Dendritic cell treated with granulocyte-macrophage colony-stimulating factor and Interleukin-4, amounts not matched to agents 40 ng/mL and 50 ng/mL, for 4 days (primary cell): ENCODE data around the gene MAML2.

Experiments used
- H3K27ac Mint-ChIP-seq: one replicate; pipeline ENCODE4 v1.8.0; 2022; ENCODE audit warnings: mild to moderate bottlenecking, mixed read lengths
- H3K27me3 Mint-ChIP-seq: one replicate; pipeline ENCODE4 v1.8.0; 2022; ENCODE audit warnings: mild to moderate bottlenecking, mixed read lengths
- H3K36me3 Mint-ChIP-seq: one replicate; pipeline ENCODE4 v1.8.0; 2022; ENCODE audit warnings: low read depth, mixed read lengths
- H3K4me1 Mint-ChIP-seq: one replicate; pipeline ENCODE4 v1.8.0; 2022; ENCODE audit warnings: low read depth, mixed read lengths
- H3K4me3 Mint-ChIP-seq: one replicate; pipeline ENCODE4 v1.8.0; 2022; ENCODE audit warnings: mild to moderate bottlenecking, moderate library complexity, mixed read lengths
- H3K9me3 Mint-ChIP-seq: one replicate; pipeline ENCODE4 v1.8.0; 2022; ENCODE audit warnings: mixed read lengths
- intact Hi-C: fragments of 100-400 bp; cut with micrococcal nuclease; formaldehyde crosslinking; loops from one replicate; pipeline ENCODE4 v1.15.0; 2022

The MAML2 gene

DNA sequence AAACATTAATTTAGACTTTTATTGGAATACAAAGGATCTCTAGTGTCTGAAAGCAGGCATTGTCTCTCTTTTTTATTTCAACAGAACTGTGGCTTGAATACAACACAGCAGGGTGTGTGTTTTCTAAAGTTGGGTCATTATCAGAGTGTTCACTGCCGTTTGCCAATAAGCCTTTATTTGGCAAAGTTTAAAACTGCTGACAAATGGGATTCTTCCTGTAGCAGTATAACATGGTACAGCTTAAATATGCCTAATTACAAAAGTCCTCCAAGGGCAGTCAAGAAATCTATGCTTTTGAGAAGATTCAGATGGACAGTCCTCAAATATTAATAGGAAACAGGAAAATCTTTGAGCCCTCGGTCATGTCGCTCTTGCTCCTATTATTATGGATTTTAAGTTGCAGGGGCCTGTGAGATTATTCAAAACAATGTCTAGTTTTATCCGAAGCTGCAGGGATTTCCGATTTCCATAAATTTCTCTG lies 199.9 kb downstream of the MAML2 start:
- H3K36me3 Mint-ChIP-seq = no peaks in the 10 kb centered on the region
- H3K9me3 Mint-ChIP-seq = no peaks in the 10 kb centered on the region
- H3K27me3 Mint-ChIP-seq = peaks cover 2% of the 10 kb centered on the region
- no peak overlapping the region for H3K27ac Mint-ChIP-seq
- H3K4me3 Mint-ChIP-seq = no peak overlapping the region
- no peaks in the 10 kb centered on the region for H3K4me1 Mint-ChIP-seq
- intact Hi-C loops = no loop called here

- intact Hi-C loops = no loop called here
- Mint-ChIP-seq H3K27ac (no peak overlapping the region), H3K4me1 (peaks cover 8% of the 10 kb centered on the region)
These were observed 201.4 kb downstream of the MAML2 start for GRCh38 chr11:96141626-96142025.

DNA sequence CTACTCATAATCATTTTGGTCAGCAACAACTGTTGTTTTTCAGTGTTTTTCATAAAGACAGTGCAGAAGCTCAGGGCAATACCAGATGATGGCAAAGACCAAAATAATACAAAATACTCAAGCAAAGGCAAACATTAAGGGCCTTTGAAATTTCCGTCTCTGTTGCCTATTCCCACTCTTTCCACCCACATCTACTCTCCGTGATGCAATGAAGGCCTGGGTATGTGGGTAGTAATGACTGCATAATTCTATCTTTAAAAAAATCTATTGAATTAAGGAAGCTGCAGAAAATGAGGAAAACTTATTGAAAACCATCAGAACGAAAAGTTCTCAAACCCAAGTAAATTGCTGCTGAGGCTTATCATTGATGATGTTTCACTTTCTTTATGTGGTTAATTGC lies 203.3 kb downstream of the MAML2 start:
- peaks cover 2% of the 10 kb centered on the region for H3K27me3 Mint-ChIP-seq
- no peak overlapping the region for H3K4me3 Mint-ChIP-seq
- intact Hi-C loops = no loop called here
- H3K36me3 Mint-ChIP-seq = no peaks in the 10 kb centered on the region
- H3K9me3 Mint-ChIP-seq = no peaks in the 10 kb centered on the region
- peaks cover 13% of the 10 kb centered on the region for H3K4me1 Mint-ChIP-seq
- no peak overlapping the region for H3K27ac Mint-ChIP-seq

More at GRCh38 chr11:96141626-96142025, 201.4 kb downstream of the MAML2 start:
- Mint-ChIP-seq H3K4me3 (no peak overlapping the region), H3K27me3 (peaks cover 2% of the 10 kb centered on the region), H3K36me3 (no peaks in the 10 kb centered on the region), H3K9me3 (no peaks in the 10 kb centered on the region)

GRCh38 chr11:96137373-96137772 lies 205.6 kb downstream of the MAML2 start:
- Mint-ChIP-seq H3K4me3 (no peak overlapping the region), H3K36me3 (no peaks in the 10 kb centered on the region), H3K27ac (no peak overlapping the region), H3K27me3 (no peaks in the 10 kb centered on the region), H3K4me1 (peaks cover 13% of the 10 kb centered on the region), H3K9me3 (no peaks in the 10 kb centered on the region)
- intact Hi-C loops = no loop called here

- intact Hi-C loops = no loop called here
- Mint-ChIP-seq H3K27ac (no peak overlapping the region), H3K4me3 (no peak overlapping the region), H3K9me3 (no peaks in the 10 kb centered on the region), H3K27me3 (no peaks in the 10 kb centered on the region), H3K36me3 (no peaks in the 10 kb centered on the region), H3K4me1 (peaks cover 13% of the 10 kb centered on the region)
These were observed 206.2 kb downstream of the MAML2 start for GRCh38 chr11:96136613-96137298.

- intact Hi-C loops = no loop called here
- Mint-ChIP-seq H3K27ac (no peak overlapping the region), H3K27me3 (no peaks in the 10 kb centered on the region), H3K36me3 (no peaks in the 10 kb centered on the region), H3K4me3 (no peak overlapping the region), H3K9me3 (no peaks in the 10 kb centered on the region), H3K4me1 (peaks cover 13% of the 10 kb centered on the region)
These were observed 208.4 kb downstream of the MAML2 start for GRCh38 chr11:96134602-96135001.

- Mint-ChIP-seq H3K27ac (no peak overlapping the region), H3K27me3 (no peaks in the 10 kb centered on the region), H3K36me3 (no peaks in the 10 kb centered on the region), H3K4me1 (peaks cover 13% of the 10 kb centered on the region), H3K9me3 (no peaks in the 10 kb centered on the region), H3K4me3 (no peak overlapping the region)
- intact Hi-C loops = no loop called here
These were observed 210.6 kb downstream of the MAML2 start for GRCh38 chr11:96132437-96132836.

DNA sequence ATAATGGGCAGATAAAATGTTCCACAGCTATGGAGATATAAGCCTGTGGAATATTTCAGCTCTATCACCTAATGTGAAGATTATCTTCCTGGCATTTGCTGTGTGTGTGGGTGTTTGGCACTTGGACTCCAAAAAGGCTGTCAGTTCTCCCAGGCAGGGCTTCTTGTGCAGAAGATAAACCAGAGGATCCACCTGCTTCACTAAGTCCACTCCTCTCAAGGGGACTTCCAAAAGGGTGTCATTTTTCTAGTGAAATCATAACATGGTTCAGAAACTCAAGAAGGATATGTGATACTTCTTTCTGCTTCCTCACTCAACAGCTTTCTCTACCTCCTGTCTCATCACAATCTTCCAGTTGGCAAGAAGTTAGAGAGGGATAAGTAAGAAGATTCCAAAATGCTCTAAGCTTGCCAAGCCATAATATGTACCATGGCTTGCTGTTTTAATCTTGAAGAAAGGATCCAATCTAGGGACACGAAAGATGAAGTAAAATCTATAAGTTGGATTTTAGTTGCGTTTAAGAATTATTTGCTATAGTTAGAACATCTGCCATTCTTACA lies 212.9 kb downstream of the MAML2 start:
- Mint-ChIP-seq H3K9me3 (no peaks in the 10 kb centered on the region), H3K36me3 (no peaks in the 10 kb centered on the region), H3K27ac (no peak overlapping the region), H3K4me1 (peaks cover 5% of the 10 kb centered on the region), H3K4me3 (no peak overlapping the region), H3K27me3 (no peaks in the 10 kb centered on the region)
- intact Hi-C loops = no loop called here

DNA sequence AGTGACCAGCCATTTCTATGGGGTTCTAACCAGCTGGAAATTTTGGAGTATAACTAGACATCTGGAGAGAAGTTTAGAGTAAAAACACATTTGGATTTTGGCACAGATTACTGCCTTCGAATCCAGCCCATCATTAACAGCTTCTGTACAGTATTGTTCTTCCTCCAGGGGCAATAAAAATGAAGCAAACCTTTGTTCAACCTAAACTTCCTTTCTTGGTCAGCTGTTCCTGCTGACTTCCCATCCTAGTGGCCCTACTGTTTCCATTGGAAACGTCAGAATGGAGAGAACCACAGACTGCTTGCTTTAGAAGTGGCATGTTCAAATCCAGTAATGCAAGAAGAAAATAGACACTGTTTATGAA lies 215.4 kb downstream of the MAML2 start:
- H3K4me1 Mint-ChIP-seq = no peaks in the 10 kb centered on the region
- H3K4me3 Mint-ChIP-seq = no peak overlapping the region
- H3K9me3 Mint-ChIP-seq = no peaks in the 10 kb centered on the region
- H3K27me3 Mint-ChIP-seq = peaks cover 2% of the 10 kb centered on the region
- H3K36me3 Mint-ChIP-seq = no peaks in the 10 kb centered on the region
- H3K27ac Mint-ChIP-seq = no peak overlapping the region
- intact Hi-C loops = no loop called here

DNA sequence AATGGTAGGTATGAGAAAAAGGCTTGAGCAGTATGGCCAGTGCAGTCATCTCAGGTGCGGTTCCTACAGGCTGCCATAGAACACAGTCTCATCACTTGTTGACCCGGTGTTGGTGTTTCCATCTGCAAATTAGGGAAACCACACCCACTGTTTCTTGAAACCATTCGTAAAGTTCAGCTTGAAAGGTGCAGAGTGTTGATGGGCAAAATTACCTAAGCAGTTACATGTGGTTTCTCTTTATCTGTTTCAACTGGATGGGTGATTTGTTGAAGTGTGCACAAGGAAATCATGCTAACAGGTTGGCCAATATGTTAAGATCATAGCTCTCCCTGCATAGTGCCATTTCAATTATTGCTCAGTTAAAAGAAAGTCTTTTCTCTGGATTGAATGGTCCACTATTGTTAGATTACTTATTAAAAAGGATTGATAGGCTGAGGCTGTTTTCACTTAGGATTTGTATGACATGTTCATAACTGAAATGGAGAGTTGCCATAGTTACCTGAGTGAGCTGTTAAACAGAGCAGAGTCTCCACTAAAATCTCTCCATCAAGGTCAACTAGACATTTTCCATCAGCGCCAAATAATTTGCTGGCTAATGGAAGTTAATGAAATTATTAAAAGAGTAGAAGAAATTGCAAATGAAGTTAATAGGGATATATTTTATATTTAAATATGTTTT lies 215.9 kb downstream of the MAML2 start:
- no peaks in the 10 kb centered on the region for H3K36me3 Mint-ChIP-seq
- peaks cover 2% of the 10 kb centered on the region for H3K27me3 Mint-ChIP-seq
- intact Hi-C loops = no loop called here
- H3K27ac Mint-ChIP-seq = no peak overlapping the region
- H3K4me1 Mint-ChIP-seq = no peaks in the 10 kb centered on the region
- H3K9me3 Mint-ChIP-seq = no peaks in the 10 kb centered on the region
- no peak overlapping the region for H3K4me3 Mint-ChIP-seq

- Mint-ChIP-seq H3K36me3 (no peaks in the 10 kb centered on the region), H3K27ac (no peak overlapping the region), H3K4me3 (no peak overlapping the region), H3K4me1 (no peaks in the 10 kb centered on the region), H3K27me3 (peaks cover 2% of the 10 kb centered on the region), H3K9me3 (no peaks in the 10 kb centered on the region)
- intact Hi-C loops = no loop called here
These were observed 217.6 kb downstream of the MAML2 start for GRCh38 chr11:96125400-96125799.

DNA sequence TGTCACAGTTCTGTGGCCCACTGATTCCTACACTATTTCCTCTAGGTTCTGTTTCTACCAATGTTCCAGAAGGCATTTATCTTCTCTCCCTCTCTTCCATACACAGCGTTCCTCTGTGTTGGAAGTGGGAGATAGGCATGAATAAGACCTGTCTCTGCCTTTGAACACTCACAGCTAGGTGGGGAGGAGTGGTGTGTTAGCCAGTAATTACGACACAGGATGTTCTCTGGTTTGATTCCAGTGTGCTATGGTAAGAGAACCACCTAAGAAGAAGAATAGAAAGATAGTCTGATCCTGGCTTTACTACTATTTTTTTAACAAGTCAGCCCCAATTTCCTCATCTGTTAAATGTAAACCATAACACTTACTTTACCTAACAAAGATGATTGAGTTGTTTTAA lies 218.8 kb downstream of the MAML2 start:
- no peaks in the 10 kb centered on the region for H3K4me1 Mint-ChIP-seq
- no peaks in the 10 kb centered on the region for H3K9me3 Mint-ChIP-seq
- intact Hi-C loops = no loop called here
- no peak overlapping the region for H3K27ac Mint-ChIP-seq
- H3K36me3 Mint-ChIP-seq = no peaks in the 10 kb centered on the region
- peaks cover 2% of the 10 kb centered on the region for H3K27me3 Mint-ChIP-seq
- no peak overlapping the region for H3K4me3 Mint-ChIP-seq

DNA sequence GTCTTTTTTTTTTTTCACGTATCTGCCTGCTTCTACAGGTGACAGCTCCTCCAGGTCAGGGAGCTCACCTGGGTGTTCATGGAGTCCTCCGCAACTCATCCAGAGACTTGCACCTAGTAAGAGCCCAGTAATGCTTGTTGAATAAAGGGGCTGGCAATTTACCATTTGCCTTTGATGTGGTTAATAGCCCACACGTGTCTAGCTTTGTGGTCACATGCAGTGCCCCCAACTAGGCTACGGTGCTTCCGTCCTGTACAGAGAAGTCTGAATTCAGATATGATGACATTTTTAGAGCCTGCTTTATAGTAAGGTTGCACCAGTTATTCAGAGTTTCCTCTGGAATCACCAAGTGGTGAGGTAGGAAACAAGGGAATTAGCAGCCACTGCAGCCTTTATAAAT lies 219.7 kb downstream of the MAML2 start:
- Mint-ChIP-seq H3K36me3 (no peaks in the 10 kb centered on the region), H3K4me1 (no peaks in the 10 kb centered on the region), H3K4me3 (no peak overlapping the region), H3K27ac (no peak overlapping the region), H3K9me3 (no peaks in the 10 kb centered on the region), H3K27me3 (peaks cover 2% of the 10 kb centered on the region)
- intact Hi-C loops = no loop called here

DNA sequence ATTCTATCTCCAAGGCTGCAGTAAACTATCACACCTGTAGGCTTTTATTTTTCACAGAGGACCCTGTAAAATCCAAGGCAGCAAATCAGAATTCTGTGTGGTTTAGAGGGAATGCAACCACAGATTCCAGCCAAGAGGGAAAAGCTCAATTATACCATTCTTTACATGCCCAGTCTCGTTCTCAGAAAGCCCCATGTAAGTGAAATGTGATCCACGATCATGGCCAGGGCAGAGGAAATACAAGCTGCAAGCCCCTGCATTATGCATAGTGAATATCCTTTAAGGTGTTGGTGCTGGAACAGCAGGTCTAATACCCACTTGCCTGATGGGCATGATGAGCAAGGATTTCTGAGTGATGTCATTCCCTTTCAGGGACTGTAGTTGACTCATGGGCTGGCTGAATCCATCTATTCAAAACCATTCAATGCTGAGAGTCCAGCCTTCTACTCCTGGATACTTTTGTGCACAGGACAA lies 220.4 kb downstream of the MAML2 start:
- Mint-ChIP-seq H3K36me3 (no peaks in the 10 kb centered on the region), H3K9me3 (no peaks in the 10 kb centered on the region), H3K27me3 (peaks cover 2% of the 10 kb centered on the region), H3K4me3 (no peak overlapping the region), H3K27ac (no peak overlapping the region), H3K4me1 (no peaks in the 10 kb centered on the region)
- intact Hi-C loops = no loop called here
